ENCODE data around the gene C19orf12. TPM values are rescaled to one million over a fixed set of nuclear protein-coding genes. Genes with fewer than 3 reads are reported as not detected.
A peak's percentile ranks its signal among the peaks of the same experiment; 100 is the strongest.

The C19orf12 gene
- 13.2 TPM for polyA plus RNA-seq (2013, experiment 1 of 2)
- 14.6 TPM for polyA plus RNA-seq (2013, experiment 2 of 2)

GRCh38 chr19:29714953-29715700 lies at the start of gene C19orf12:
C19orf12 (minus strand) TSS chr19:29715261; CDS start chr19:29708413, 6,848 bp downstream.
- H3K36me3 ChIP-seq (ENCODE audit: insufficient read depth, low read length), result no peaks in the 10 kb centered on the region
- peaks cover 3% of the 10 kb centered on the region; the same call in 1 of the 2 replicates for H3K4me1 ChIP-seq (ENCODE audit: insufficient read depth, low read length)
- peak within 1 kb of the TSS; percentile 87 for H3K9ac ChIP-seq (ENCODE audit: low read depth, low read length)
- no peaks in the 10 kb centered on the region for H3K27me3 ChIP-seq (ENCODE audit: insufficient read depth, low read length)
- 2% methylated on average over 72 of the region's 72 CpGs for WGBS
- no peaks in the 10 kb centered on the region for H3K9me3 ChIP-seq (ENCODE audit: insufficient read depth, low read depth, low read length)
- peak within 1 kb of the TSS; percentile 73 for H3K4me3 ChIP-seq (ENCODE audit: low read length)
- H3K27ac ChIP-seq (ENCODE audit: low read depth, low read length), result peak within 1 kb of the TSS; percentile 76

DNA sequence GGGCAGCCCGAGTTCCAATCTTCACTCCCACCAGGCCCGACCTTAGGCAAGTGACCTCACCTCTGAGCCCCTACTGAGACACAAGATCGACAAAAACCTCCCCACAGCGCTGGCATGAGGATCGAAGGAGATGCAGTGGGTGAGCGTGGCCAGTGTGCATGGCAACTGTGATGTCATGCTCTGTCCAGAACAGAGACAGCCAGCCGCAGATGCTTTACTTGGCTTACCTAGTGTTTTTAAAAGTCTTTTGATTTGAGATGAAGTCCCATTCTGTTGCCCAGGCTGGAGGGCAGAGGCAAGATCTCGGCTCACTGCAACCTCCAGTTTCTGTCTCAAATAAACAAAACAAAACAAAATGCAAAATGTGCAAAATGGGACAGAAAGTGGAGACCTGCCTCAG lies 49.3 kb upstream of the C19orf12 start:
- Histone ChIP-seq H3K4me1 (ENCODE audit: insufficient read depth, low read length) (no peaks in the 10 kb centered on the region), H3K9me3 (ENCODE audit: insufficient read depth, low read depth, low read length) (no peaks in the 10 kb centered on the region), H3K27me3 (ENCODE audit: insufficient read depth, low read length) (no peaks in the 10 kb centered on the region), H3K9ac (ENCODE audit: low read depth, low read length) (no peak overlapping the region), H3K36me3 (ENCODE audit: insufficient read depth, low read length) (no peaks in the 10 kb centered on the region), H3K27ac (ENCODE audit: low read depth, low read length) (no peak overlapping the region), H3K4me3 (ENCODE audit: low read length) (no peak overlapping the region)
- 92% methylated on average over 8 of the region's 8 CpGs for WGBS

DNA sequence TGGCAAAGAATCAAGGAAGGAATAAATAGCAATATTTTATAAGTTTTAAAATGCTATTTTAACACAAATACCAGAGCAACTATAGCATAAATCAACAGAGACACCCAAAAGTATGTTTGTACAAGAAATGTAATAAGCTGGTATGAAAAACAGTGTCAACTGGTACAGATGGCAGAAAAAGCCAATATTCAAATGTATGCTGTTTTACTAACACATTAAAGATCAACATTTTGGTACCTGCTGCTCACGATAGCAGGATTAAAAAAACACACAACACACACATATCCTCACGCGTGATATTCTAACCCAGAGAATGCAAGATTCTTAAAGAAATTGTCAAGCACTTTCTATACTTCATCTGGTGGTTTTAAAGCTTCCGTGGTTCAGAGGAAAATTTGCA lies 48.1 kb upstream of the C19orf12 start:
- no peaks in the 10 kb centered on the region for H3K27me3 ChIP-seq (ENCODE audit: insufficient read depth, low read length)
- H3K4me3 ChIP-seq (ENCODE audit: low read length), result no peak overlapping the region
- H3K4me1 ChIP-seq (ENCODE audit: insufficient read depth, low read length), result no peaks in the 10 kb centered on the region
- H3K36me3 ChIP-seq (ENCODE audit: insufficient read depth, low read length), result no peaks in the 10 kb centered on the region
- H3K9me3 ChIP-seq (ENCODE audit: insufficient read depth, low read depth, low read length), result no peaks in the 10 kb centered on the region
- H3K9ac ChIP-seq (ENCODE audit: low read depth, low read length), result no peak overlapping the region
- H3K27ac ChIP-seq (ENCODE audit: low read depth, low read length), result no peak overlapping the region
- 75% methylated on average over 4 of the region's 4 CpGs for WGBS

DNA sequence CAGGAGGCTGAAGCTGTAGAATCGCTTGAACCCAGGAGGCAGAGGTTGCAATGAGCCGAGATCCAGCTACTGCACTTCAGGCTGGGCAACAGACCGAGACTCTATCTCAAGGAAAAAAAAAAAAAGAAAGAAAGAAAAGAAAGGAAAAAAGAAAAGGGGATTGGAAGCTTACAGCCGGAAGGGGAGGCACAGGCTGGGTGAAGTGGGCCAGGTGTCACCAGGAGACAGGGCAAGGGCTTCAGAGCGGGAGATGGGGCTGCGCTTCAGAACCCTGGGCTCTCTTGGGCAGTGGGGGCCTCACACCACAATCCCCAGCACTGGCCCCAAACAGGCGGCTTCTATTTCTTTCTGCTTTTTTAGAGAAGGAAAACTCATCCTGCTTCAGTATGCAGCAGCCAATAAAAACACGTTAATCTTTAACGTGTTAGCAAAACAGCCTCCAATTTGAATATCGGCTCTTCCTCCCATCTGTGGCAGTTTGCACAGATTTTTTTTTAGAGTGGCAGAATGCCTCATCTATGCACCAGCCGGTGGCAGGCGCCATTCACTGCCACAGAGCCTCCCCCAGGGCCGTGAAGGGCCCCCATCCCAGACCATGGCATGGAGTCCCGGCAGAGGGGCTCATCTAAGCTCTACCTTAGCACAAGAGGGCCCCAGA lies 46.6 kb upstream of the C19orf12 start:
- no peaks in the 10 kb centered on the region for H3K27me3 ChIP-seq (ENCODE audit: insufficient read depth, low read length)
- H3K27ac ChIP-seq (ENCODE audit: low read depth, low read length), result no peak overlapping the region
- no peaks in the 10 kb centered on the region for H3K9me3 ChIP-seq (ENCODE audit: insufficient read depth, low read depth, low read length)
- H3K36me3 ChIP-seq (ENCODE audit: insufficient read depth, low read length), result no peaks in the 10 kb centered on the region
- no peak overlapping the region for H3K4me3 ChIP-seq (ENCODE audit: low read length)
- 90% methylated on average over 14 of the region's 14 CpGs for WGBS
- no peaks in the 10 kb centered on the region for H3K4me1 ChIP-seq (ENCODE audit: insufficient read depth, low read length)
- no peak overlapping the region for H3K9ac ChIP-seq (ENCODE audit: low read depth, low read length)

- Histone ChIP-seq H3K4me1 (ENCODE audit: insufficient read depth, low read length) (no peaks in the 10 kb centered on the region), H3K9ac (ENCODE audit: low read depth, low read length) (no peak overlapping the region), H3K4me3 (ENCODE audit: low read length) (no peak overlapping the region), H3K9me3 (ENCODE audit: insufficient read depth, low read depth, low read length) (no peaks in the 10 kb centered on the region), H3K27me3 (ENCODE audit: insufficient read depth, low read length) (no peaks in the 10 kb centered on the region), H3K36me3 (ENCODE audit: insufficient read depth, low read length) (no peaks in the 10 kb centered on the region), H3K27ac (ENCODE audit: low read depth, low read length) (no peak overlapping the region)
- 93% methylated on average over 15 of the region's 16 CpGs for WGBS
Measured at GRCh38 chr19:29760752-29761502, 45.9 kb upstream of the C19orf12 start.

- Histone ChIP-seq H3K27ac (ENCODE audit: low read depth, low read length) (no peak overlapping the region), H3K4me1 (ENCODE audit: insufficient read depth, low read length) (no peaks in the 10 kb centered on the region), H3K27me3 (ENCODE audit: insufficient read depth, low read length) (no peaks in the 10 kb centered on the region), H3K4me3 (ENCODE audit: low read length) (no peak overlapping the region), H3K9me3 (ENCODE audit: insufficient read depth, low read depth, low read length) (no peaks in the 10 kb centered on the region), H3K36me3 (ENCODE audit: insufficient read depth, low read length) (no peaks in the 10 kb centered on the region), H3K9ac (ENCODE audit: low read depth, low read length) (no peak overlapping the region)
- 86% methylated on average over 5 of the region's 5 CpGs for WGBS
Measured at GRCh38 chr19:29759359-29759758, 44.3 kb upstream of the C19orf12 start.

DNA sequence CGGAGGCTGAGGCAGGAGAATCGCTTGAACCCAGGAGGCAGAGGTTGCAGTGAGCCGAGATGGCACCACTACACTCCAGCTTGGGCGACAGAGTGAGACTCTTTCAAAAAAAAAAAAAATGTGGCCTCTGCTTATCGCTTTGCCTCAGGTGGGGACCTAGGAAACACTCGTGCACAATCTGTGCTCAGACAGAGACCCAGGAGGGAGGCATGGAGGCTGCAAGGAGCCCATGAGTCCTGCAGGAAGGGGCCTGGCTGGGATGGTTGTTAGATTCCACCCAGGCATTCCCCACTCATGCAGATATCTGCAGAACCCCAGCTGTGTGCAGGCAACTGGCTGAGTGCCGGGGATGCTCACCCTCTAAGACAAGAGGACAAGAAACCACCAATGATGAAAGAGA lies 43.8 kb upstream of the C19orf12 start:
- Histone ChIP-seq H3K27ac (ENCODE audit: low read depth, low read length) (no peak overlapping the region), H3K4me3 (ENCODE audit: low read length) (no peak overlapping the region), H3K27me3 (ENCODE audit: insufficient read depth, low read length) (no peaks in the 10 kb centered on the region), H3K9ac (ENCODE audit: low read depth, low read length) (no peak overlapping the region), H3K36me3 (ENCODE audit: insufficient read depth, low read length) (no peaks in the 10 kb centered on the region), H3K9me3 (ENCODE audit: insufficient read depth, low read depth, low read length) (no peaks in the 10 kb centered on the region), H3K4me1 (ENCODE audit: insufficient read depth, low read length) (no peaks in the 10 kb centered on the region)
- 89% methylated on average over 7 of the region's 7 CpGs for WGBS

GRCh38 chr19:29757551-29757950 lies 42.5 kb upstream of the C19orf12 start:
- Histone ChIP-seq H3K4me1 (ENCODE audit: insufficient read depth, low read length) (no peaks in the 10 kb centered on the region), H3K27me3 (ENCODE audit: insufficient read depth, low read length) (no peaks in the 10 kb centered on the region), H3K27ac (ENCODE audit: low read depth, low read length) (no peak overlapping the region), H3K9ac (ENCODE audit: low read depth, low read length) (no peak overlapping the region), H3K4me3 (ENCODE audit: low read length) (no peak overlapping the region), H3K9me3 (ENCODE audit: insufficient read depth, low read depth, low read length) (no peaks in the 10 kb centered on the region), H3K36me3 (ENCODE audit: insufficient read depth, low read length) (no peaks in the 10 kb centered on the region)
- 82% methylated on average over 9 of the region's 9 CpGs for WGBS

- Histone ChIP-seq H3K27me3 (ENCODE audit: insufficient read depth, low read length) (no peaks in the 10 kb centered on the region), H3K9me3 (ENCODE audit: insufficient read depth, low read depth, low read length) (no peaks in the 10 kb centered on the region), H3K36me3 (ENCODE audit: insufficient read depth, low read length) (no peaks in the 10 kb centered on the region), H3K4me3 (ENCODE audit: low read length) (no peak overlapping the region), H3K27ac (ENCODE audit: low read depth, low read length) (no peak overlapping the region), H3K9ac (ENCODE audit: low read depth, low read length) (no peak overlapping the region), H3K4me1 (ENCODE audit: insufficient read depth, low read length) (no peaks in the 10 kb centered on the region)
- 90% methylated on average over 7 of the region's 7 CpGs for WGBS
Measured at GRCh38 chr19:29753934-29754305, 38.9 kb upstream of the C19orf12 start.

GRCh38 chr19:29753190-29753933 lies 38.3 kb upstream of the C19orf12 start:
- Histone ChIP-seq H3K9ac (ENCODE audit: low read depth, low read length) (no peak overlapping the region), H3K4me1 (ENCODE audit: insufficient read depth, low read length) (no peaks in the 10 kb centered on the region), H3K4me3 (ENCODE audit: low read length) (no peak overlapping the region), H3K9me3 (ENCODE audit: insufficient read depth, low read depth, low read length) (no peaks in the 10 kb centered on the region), H3K27me3 (ENCODE audit: insufficient read depth, low read length) (no peaks in the 10 kb centered on the region), H3K27ac (ENCODE audit: low read depth, low read length) (no peak overlapping the region), H3K36me3 (ENCODE audit: insufficient read depth, low read length) (no peaks in the 10 kb centered on the region)
- 92% methylated on average over 16 of the region's 16 CpGs for WGBS

All from HUES64 (cell line).